WTC11 (cell line): ENCODE data around the gene WASF3. TPM values are rescaled to one million over a fixed set of nuclear protein-coding genes. Genes with fewer than 3 reads are reported as not detected.

Source experiments
- ATAC-seq: fragments of 200-7000 bp; cut with Tn5 transposase; 2 replicates; pipeline ENCODE4 v1.10.0; 2021; ENCODE audit warnings: mild to moderate bottlenecking, moderate library complexity
- CTCF ChIA-PET: fragments of 300-600 bp; sonication (Branson Sonifier 250); formaldehyde crosslinking; loops from one replicate; lab custom pipeline; 2021; ENCODE audit warnings: antibody characterized with exemption; lab: Charles Lee
- POLR2A ChIA-PET: fragments of 350-600 bp; sonication (Branson Sonifier 250); formaldehyde crosslinking; loops from one replicate; lab custom pipeline; 2021; ENCODE audit warnings: antibody characterized with exemption; lab: Charles Lee
- DNase-seq: peaks from one replicate; pipeline ENCODE4 v3.0.0; 2021; ENCODE audit warnings: low spot score
- H3K27ac Mint-ChIP-seq: 2 replicates; pipeline ENCODE4 v1.8.0; 2021; ENCODE audit warnings: mixed read lengths
- H3K27me3 Mint-ChIP-seq: 2 replicates; pipeline ENCODE4 v1.8.0; 2021; ENCODE audit warnings: low read depth, mild to moderate bottlenecking, moderate library complexity, mixed read lengths
- H3K36me3 Mint-ChIP-seq: 2 replicates; pipeline ENCODE4 v1.8.0; 2021; ENCODE audit warnings: mixed read lengths
- H3K4me1 Mint-ChIP-seq: 2 replicates; pipeline ENCODE4 v1.8.0; 2022; ENCODE audit warnings: mixed read lengths
- H3K4me3 Mint-ChIP-seq: 2 replicates; pipeline ENCODE4 v1.8.0; 2021; ENCODE audit warnings: mild to moderate bottlenecking, moderate library complexity, mixed read lengths
- H3K9me3 Mint-ChIP-seq: 2 replicates; pipeline ENCODE4 v1.8.0; 2021; ENCODE audit warnings: mixed read lengths
- AR ChIP-seq: fragments of 250-450 bp; sonication (Bioruptor Pico); IDR thresholded peaks from 2 replicates; pipeline ENCODE4 v1.9.0; 2021; ENCODE audit warnings: mild to moderate bottlenecking
- ARID4B ChIP-seq: sonication (generic); formaldehyde crosslinking; IDR thresholded peaks from 2 replicates; pipeline ENCODE4 v1.8.0; 2023; ENCODE audit warnings: missing genetic modification reagents, mild to moderate bottlenecking, borderline replicate concordance
- EMX1 ChIP-seq: fragments of 250-450 bp; sonication (Bioruptor Pico); IDR thresholded peaks from 2 replicates; pipeline ENCODE4 v1.8.0; 2021; ENCODE audit warnings: mild to moderate bottlenecking
- ESRRA ChIP-seq: sonication (generic); formaldehyde crosslinking; IDR thresholded peaks from 2 replicates; pipeline ENCODE4 v1.8.1; 2022; ENCODE audit warnings: mild to moderate bottlenecking, missing genetic modification reagents, borderline replicate concordance
- FOXK1 ChIP-seq: sonication (generic); formaldehyde crosslinking; IDR thresholded peaks from 2 replicates; pipeline ENCODE4 v1.8.0; 2022; ENCODE audit warnings: mild to moderate bottlenecking, moderate library complexity, missing genetic modification reagents
- GABPB1 ChIP-seq: sonication (generic); formaldehyde crosslinking; IDR thresholded peaks from 2 replicates; pipeline ENCODE4 v1.8.1; 2023; ENCODE audit warnings: mild to moderate bottlenecking, missing genetic modification reagents
- GRHL2 ChIP-seq: fragments of 250-450 bp; sonication (Bioruptor Pico); IDR thresholded peaks from 2 replicates; pipeline ENCODE4 v1.8.0; 2022; ENCODE audit warnings: mild to moderate bottlenecking, moderate library complexity; ENCODE audit not compliant: insufficient replicate concordance, severe bottlenecking
- HMGA2 ChIP-seq: fragments of 250-450 bp; sonication (Bioruptor Pico); IDR thresholded peaks from 2 replicates; pipeline ENCODE4 v1.4.0; 2021; ENCODE audit warnings: mild to moderate bottlenecking, moderate library complexity
- MLX ChIP-seq: sonication (generic); formaldehyde crosslinking; IDR thresholded peaks from 2 replicates; pipeline ENCODE4 v1.8.1; 2023; ENCODE audit warnings: mild to moderate bottlenecking, missing genetic modification reagents, moderate library complexity
- NFATC4 ChIP-seq: fragments of 250-450 bp; sonication (Bioruptor Pico); IDR thresholded peaks from 2 replicates; pipeline ENCODE4 v1.9.0; 2021; ENCODE audit warnings: mild to moderate bottlenecking
- NFYB ChIP-seq: sonication (generic); formaldehyde crosslinking; conservative IDR thresholded peaks from 2 replicates; pipeline ENCODE4 v1.8.0; 2022; ENCODE audit warnings: low read depth, missing genetic modification reagents
- SMAD3 ChIP-seq: sonication (generic); formaldehyde crosslinking; IDR thresholded peaks from 2 replicates; pipeline ENCODE4 v1.8.0; 2022; ENCODE audit warnings: missing genetic modification reagents, mild to moderate bottlenecking, borderline replicate concordance
- USF1 ChIP-seq: sonication (generic); formaldehyde crosslinking; IDR thresholded peaks from 2 replicates; pipeline ENCODE4 v1.8.0; 2022; ENCODE audit warnings: mild to moderate bottlenecking, missing genetic modification reagents
- USF2 ChIP-seq: sonication (generic); formaldehyde crosslinking; IDR thresholded peaks from 2 replicates; pipeline ENCODE4 v1.8.1; 2023; ENCODE audit warnings: mild to moderate bottlenecking, missing genetic modification reagents, moderate library complexity
- ZNF121 ChIP-seq: sonication (generic); formaldehyde crosslinking; IDR thresholded peaks from 2 replicates; pipeline ENCODE4 v1.8.0; 2023; ENCODE audit warnings: missing genetic modification reagents
- ZNF138 ChIP-seq: sonication (generic); formaldehyde crosslinking; conservative IDR thresholded peaks from 2 replicates; pipeline ENCODE4 v1.8.1; 2022; ENCODE audit warnings: mild to moderate bottlenecking, moderate library complexity, missing genetic modification reagents
- ZNF281 ChIP-seq: sonication (generic); formaldehyde crosslinking; IDR thresholded peaks from 2 replicates; pipeline ENCODE4 v1.8.0; 2023; ENCODE audit warnings: mild to moderate bottlenecking, missing genetic modification reagents
- ZNF317 ChIP-seq: sonication (generic); formaldehyde crosslinking; IDR thresholded peaks from 2 replicates; pipeline ENCODE4 v1.8.1; 2023; ENCODE audit warnings: low read depth, mild to moderate bottlenecking, moderate library complexity, missing genetic modification reagents, borderline replicate concordance
- total RNA-seq: library from RNA; stranded (reverse); gene quantifications from 3 replicates; pipeline ENCODE4 v1.2.3, GENCODE V29; 2021

Gene WASF3
- total RNA-seq, 1 experiment from 2014 or later: 26.8 TPM

- ChIA-PET POLR2A (no interaction called here), CTCF (no interaction called here)
- DNase-seq (no peak), ATAC-seq (no peak)
- TF ChIP-seq GRHL2 (no peak), FOXK1 (CRISPR knock-in tag) (no peak), NFATC4 (CRISPR knock-in tag) (no peak), AR (no peak)
- Mint-ChIP-seq H3K9me3 (peaks cover 18% of the 10 kb centered on the region), H3K27me3 (no peaks in the 10 kb centered on the region), H3K4me3 (no peak overlapping the region), H3K4me1 (no peaks in the 10 kb centered on the region), H3K36me3 (peaks cover 21% of the 10 kb centered on the region), H3K27ac (no peak overlapping the region)
Observed at GRCh38 chr13:26653842-26654241, 96.4 kb downstream of the WASF3 start.

GRCh38 chr13:26656919-26657318 is 99.4 kb downstream of the WASF3 start:
- Mint-ChIP-seq H3K27me3 (no peaks in the 10 kb centered on the region), H3K36me3 (no peaks in the 10 kb centered on the region), H3K27ac (no peak overlapping the region), H3K4me1 (no peaks in the 10 kb centered on the region), H3K4me3 (no peak overlapping the region), H3K9me3 (no peaks in the 10 kb centered on the region)
- ATAC-seq (peak; percentile 53), DNase-seq (no peak)
- TF ChIP-seq USF1 (CRISPR knock-in tag) (no peak), ZNF281 (no peak), ZNF317 (no peak), NFYB (no peak), GABPB1 (no peak), HMGA2 (no peak), USF2 (CRISPR knock-in tag) (no peak), FOXK1 (CRISPR knock-in tag) (no peak), SMAD3 (CRISPR knock-in tag) (no peak), EMX1 (no peak)
- ChIA-PET CTCF (interaction anchor here (3.4 kb wide), 1 partner anchor 42 kb away, joined by 28 read pairs; no protein-coding TSS in a partner anchor), POLR2A (no interaction called here)

GRCh38 chr13:26658448-26659385 is 101.2 kb downstream of the WASF3 start:
- DNase-seq (no peak), ATAC-seq (peak; percentile 56; the same call in 1 of the 2 replicates)
- no peaks in the 10 kb centered on the region for H3K27me3 Mint-ChIP-seq
- H3K9me3 Mint-ChIP-seq: no peaks in the 10 kb centered on the region
- H3K27ac Mint-ChIP-seq: no peak overlapping the region
- H3K36me3 Mint-ChIP-seq: no peaks in the 10 kb centered on the region
- ChIA-PET POLR2A (no interaction called here), CTCF (interaction anchor here (0.8 to 3.4 kb wide), 7 partner anchors 19 to 474 kb away, joined by 3 to 28 read pairs (median 3); no protein-coding TSS in a partner anchor)
- peaks cover 4% of the 10 kb centered on the region for H3K4me1 Mint-ChIP-seq
- H3K4me3 Mint-ChIP-seq: no peak overlapping the region
- TF ChIP-seq MLX (CRISPR knock-in tag) (no peak), ARID4B (no peak), ZNF121 (CRISPR knock-in tag) (no peak), ZNF138 (no peak), ESRRA (CRISPR knock-in tag) (no peak)
